ENCODE results near the gene OR52E2. TPM values are rescaled to one million over a fixed set of nuclear protein-coding genes. Genes with fewer than 3 reads are reported as not detected.

The OR52E2 gene
- total and polyA plus RNA-seq, 8 donors = not detected

DNA sequence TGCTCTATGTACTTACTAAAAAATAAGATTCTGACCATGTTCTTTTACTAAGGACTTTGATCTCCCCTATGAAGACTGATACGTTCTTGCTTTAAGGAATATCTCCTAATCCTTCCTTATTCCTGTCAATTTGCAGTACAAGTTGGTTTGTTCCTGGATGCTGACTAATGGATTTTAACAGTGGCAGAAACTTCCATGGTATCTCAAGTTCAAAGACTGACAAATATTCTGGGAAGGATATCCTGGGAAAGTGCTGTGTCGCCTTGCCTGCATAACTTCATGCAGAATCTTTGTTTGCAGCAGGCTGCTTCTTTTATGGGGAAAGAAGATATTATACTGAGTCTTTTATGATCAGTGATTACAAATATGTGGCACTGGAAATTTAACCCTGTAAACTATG is 21.5 kb downstream of the OR52E2 start:
- TF ChIP-seq, protein P1, sequence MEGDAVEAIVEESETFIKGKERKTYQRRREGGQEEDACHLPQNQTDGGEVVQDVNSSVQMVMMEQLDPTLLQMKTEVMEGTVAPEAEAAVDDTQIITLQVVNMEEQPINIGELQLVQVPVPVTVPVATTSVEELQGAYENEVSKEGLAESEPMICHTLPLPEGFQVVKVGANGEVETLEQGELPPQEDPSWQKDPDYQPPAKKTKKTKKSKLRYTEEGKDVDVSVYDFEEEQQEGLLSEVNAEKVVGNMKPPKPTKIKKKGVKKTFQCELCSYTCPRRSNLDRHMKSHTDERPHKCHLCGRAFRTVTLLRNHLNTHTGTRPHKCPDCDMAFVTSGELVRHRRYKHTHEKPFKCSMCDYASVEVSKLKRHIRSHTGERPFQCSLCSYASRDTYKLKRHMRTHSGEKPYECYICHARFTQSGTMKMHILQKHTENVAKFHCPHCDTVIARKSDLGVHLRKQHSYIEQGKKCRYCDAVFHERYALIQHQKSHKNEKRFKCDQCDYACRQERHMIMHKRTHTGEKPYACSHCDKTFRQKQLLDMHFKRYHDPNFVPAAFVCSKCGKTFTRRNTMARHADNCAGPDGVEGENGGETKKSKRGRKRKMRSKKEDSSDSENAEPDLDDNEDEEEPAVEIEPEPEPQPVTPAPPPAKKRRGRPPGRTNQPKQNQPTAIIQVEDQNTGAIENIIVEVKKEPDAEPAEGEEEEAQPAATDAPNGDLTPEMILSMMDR (IDR thresholded peaks at IDR 0.05) = no peak
- DNase-seq (no peak), ATAC-seq (no peak)
- no peaks in the 10 kb centered on the region for H3K27me3 ChIP-seq
- no peak overlapping the region for H3K27ac ChIP-seq
- no peak overlapping the region for H3K4me3 ChIP-seq
- intact Hi-C loops (cut with DNase I) = no loop called here
- H3K4me1 ChIP-seq = no peaks in the 10 kb centered on the region
- H3K9me3 ChIP-seq = no peaks in the 10 kb centered on the region
- no peaks in the 10 kb centered on the region for H3K36me3 ChIP-seq

GRCh38 chr11:5036669-5037068 is 22.8 kb downstream of the OR52E2 start:
- intact Hi-C loops (cut with DNase I) = no loop called here
- Histone ChIP-seq H3K27ac (no peak overlapping the region), H3K27me3 (no peaks in the 10 kb centered on the region), H3K4me1 (no peaks in the 10 kb centered on the region), H3K9me3 (no peaks in the 10 kb centered on the region), H3K4me3 (no peak overlapping the region), H3K36me3 (no peaks in the 10 kb centered on the region)
- ATAC-seq = no peak
- TF ChIP-seq, protein P1 (IDR thresholded peaks at IDR 0.05) = no peak
- no peak for DNase-seq

DNA sequence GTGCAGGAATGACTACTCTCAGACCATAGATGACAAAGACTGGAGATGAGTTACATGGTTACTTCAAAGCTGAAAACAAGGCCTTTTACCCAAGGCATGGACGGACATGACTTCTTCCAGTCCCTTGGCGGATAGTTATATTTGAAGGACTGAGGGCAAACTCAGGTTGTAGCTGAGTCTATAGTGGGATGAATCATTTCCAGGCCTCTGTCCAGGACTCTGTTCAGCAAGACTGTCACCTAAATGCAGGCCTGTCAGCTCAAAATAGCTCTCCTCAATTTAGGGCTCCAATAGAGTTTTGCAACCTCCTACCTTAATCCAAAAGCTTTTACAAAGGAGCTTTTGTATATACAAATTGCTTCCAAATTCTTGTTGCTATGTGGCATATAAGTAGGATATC is 37.4 kb downstream of the OR52E2 start:
- Histone ChIP-seq H3K36me3 (no peaks in the 10 kb centered on the region), H3K9me3 (peaks cover 0 to 34% of the 10 kb centered on the region in 2 donors), H3K4me1 (no peaks in the 10 kb centered on the region), H3K4me3 (no peak overlapping the region), H3K27ac (no peak overlapping the region), H3K27me3 (no peaks in the 10 kb centered on the region)
- DNase-seq = no peak
- no peak for ATAC-seq
- TF ChIP-seq, protein P1 (IDR thresholded peaks at IDR 0.05) = no peak
- intact Hi-C loops (cut with DNase I) = no loop called here

DNA sequence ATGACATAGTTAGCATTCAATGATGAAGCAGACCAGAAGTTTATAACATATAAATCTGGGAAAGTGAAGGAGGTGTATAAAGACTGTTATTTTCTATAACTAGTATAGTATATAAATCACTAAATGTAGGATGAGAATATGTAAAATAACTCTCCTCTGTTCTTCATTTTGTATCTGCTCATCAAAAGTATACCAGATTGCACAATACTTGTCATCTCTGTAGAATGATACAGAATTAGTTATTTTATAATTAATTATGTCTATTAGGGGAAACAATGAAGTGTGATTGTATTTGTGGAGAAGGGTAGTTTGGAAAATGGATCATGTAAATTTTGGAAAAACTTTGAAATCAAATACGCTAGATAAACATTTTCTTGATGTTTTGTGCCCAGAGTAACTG is 46.4 kb downstream of the OR52E2 start:
- intact Hi-C loops (cut with DNase I) = no loop called here
- no peak overlapping the region for H3K27ac ChIP-seq
- H3K4me3 ChIP-seq = no peak overlapping the region
- H3K4me1 ChIP-seq = no peaks in the 10 kb centered on the region
- DNase-seq (no peak), ATAC-seq (no peak)
- H3K27me3 ChIP-seq = no peaks in the 10 kb centered on the region
- no peaks in the 10 kb centered on the region for H3K9me3 ChIP-seq
- H3K36me3 ChIP-seq = no peaks in the 10 kb centered on the region
- TF ChIP-seq, protein P1 (IDR thresholded peaks at IDR 0.05) = no peak

DNA sequence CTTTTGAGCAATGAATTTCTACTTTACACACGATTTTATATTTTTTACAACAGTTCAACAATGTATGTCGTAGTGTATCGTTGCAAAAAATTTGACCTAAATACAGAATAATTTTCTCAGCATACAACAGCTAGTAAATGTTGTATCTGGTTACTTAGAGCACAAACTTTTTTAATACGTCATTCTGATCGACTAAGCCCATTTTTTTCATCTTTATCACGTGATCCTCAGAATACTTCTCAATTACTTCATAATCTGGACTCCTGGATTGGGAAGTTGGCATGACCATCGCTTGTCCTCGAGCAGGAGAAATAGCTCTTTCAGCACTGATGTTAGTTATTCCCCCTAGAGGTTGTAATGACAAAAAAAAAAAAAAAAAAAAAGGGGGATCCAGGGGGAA is 48.2 kb downstream of the OR52E2 start:
- no peak overlapping the region for H3K27ac ChIP-seq
- no peaks in the 10 kb centered on the region for H3K4me1 ChIP-seq
- H3K27me3 ChIP-seq = no peaks in the 10 kb centered on the region
- no peak overlapping the region for H3K4me3 ChIP-seq
- intact Hi-C loops (cut with DNase I) = no loop called here
- TF ChIP-seq, protein P1 (IDR thresholded peaks at IDR 0.05) = no peak
- H3K9me3 ChIP-seq = no peaks in the 10 kb centered on the region
- no peaks in the 10 kb centered on the region for H3K36me3 ChIP-seq
- no peak for ATAC-seq
- DNase-seq = no peak

Other genes starting within 250 kb of the OR52E2 start
- not detected for gene OR51F2, start 238.3 kb downstream of the OR52E2 start, total RNA-seq
- gene OR51F2, start 238.3 kb downstream of the OR52E2 start, polyA plus RNA-seq (ENCODE audit: insufficient read length in 6 of 6) = not detected
- gene OR51S1, start 210.4 kb downstream of the OR52E2 start, total RNA-seq = not detected
- gene OR51S1, start 210.4 kb downstream of the OR52E2 start, polyA plus RNA-seq (ENCODE audit: insufficient read length in 6 of 6) = not detected
- not detected for gene OR51T1, start 177.7 kb downstream of the OR52E2 start, total RNA-seq
- gene OR51T1, start 177.7 kb downstream of the OR52E2 start, polyA plus RNA-seq (ENCODE audit: insufficient read length in 6 of 6) = not detected
- gene OR51A7, start 155.8 kb downstream of the OR52E2 start, total RNA-seq = not detected
- gene OR51A7, start 155.8 kb downstream of the OR52E2 start, polyA plus RNA-seq (ENCODE audit: insufficient read length in 6 of 6) = not detected
- not detected for gene OR51G2, start 140.3 kb downstream of the OR52E2 start, total RNA-seq
- gene OR51G2, start 140.3 kb downstream of the OR52E2 start, polyA plus RNA-seq (ENCODE audit: insufficient read length in 6 of 6) = not detected
- not detected for gene OR51G1, start 135.3 kb downstream of the OR52E2 start, total RNA-seq
- not detected for gene OR51G1, start 135.3 kb downstream of the OR52E2 start, polyA plus RNA-seq (ENCODE audit: insufficient read length in 6 of 6)
- not detected for gene OR51A4, start 112.0 kb downstream of the OR52E2 start, total RNA-seq
- gene OR51A4, start 112.0 kb downstream of the OR52E2 start, polyA plus RNA-seq (ENCODE audit: insufficient read length in 6 of 6) = not detected
- not detected for gene OR51A2, start 103.9 kb downstream of the OR52E2 start, total RNA-seq
- not detected for gene OR51A2, start 103.9 kb downstream of the OR52E2 start, polyA plus RNA-seq (ENCODE audit: insufficient read length in 6 of 6)
- gene OR51L1, start 64.8 kb downstream of the OR52E2 start, total RNA-seq = not detected
- gene OR51L1, start 64.8 kb downstream of the OR52E2 start, polyA plus RNA-seq (ENCODE audit: insufficient read length in 6 of 6) = under 1 TPM in 5 of 6 donors, not detected in 1; 0.01 to 0.06 (median 0.03) TPM
- not detected for gene OR52J3, start 13.1 kb downstream of the OR52E2 start, total RNA-seq
- gene OR52J3, start 13.1 kb downstream of the OR52E2 start, polyA plus RNA-seq (ENCODE audit: insufficient read length in 6 of 6) = not detected
- not detected for gene OR52E1, start 9.9 kb upstream of the OR52E2 start, total RNA-seq
- gene OR52E1, start 9.9 kb upstream of the OR52E2 start, polyA plus RNA-seq (ENCODE audit: insufficient read length in 6 of 6) = not detected
- gene OR52A5, start 78.7 kb upstream of the OR52E2 start, total RNA-seq = not detected
- gene OR52A5, start 78.7 kb upstream of the OR52E2 start, polyA plus RNA-seq (ENCODE audit: insufficient read length in 6 of 6) = not detected
- gene OR52A1, start 95.1 kb upstream of the OR52E2 start, total RNA-seq = not detected
- under 1 TPM; 0.02 to 0.03 (median 0.03) TPM for gene OR52A1, start 95.1 kb upstream of the OR52E2 start, polyA plus RNA-seq (ENCODE audit: insufficient read length in 6 of 6)
- not detected for gene OR51V1, start 141.1 kb upstream of the OR52E2 start, total RNA-seq
- not detected for gene OR51V1, start 141.1 kb upstream of the OR52E2 start, polyA plus RNA-seq (ENCODE audit: insufficient read length in 6 of 6)
- gene HBB, start 167.4 kb upstream of the OR52E2 start, total RNA-seq = 100 to 1,000 TPM; 247 to 273 TPM
- 100 to 1,000 TPM; 137 to 967 (median 304) TPM for gene HBB, start 167.4 kb upstream of the OR52E2 start, polyA plus RNA-seq (ENCODE audit: insufficient read length in 6 of 6)
- gene HBD, start 174.9 kb upstream of the OR52E2 start, total RNA-seq = under 1 TPM in 1 of 2 donors, not detected in 1; 0.82 TPM
- gene HBD, start 174.9 kb upstream of the OR52E2 start, polyA plus RNA-seq (ENCODE audit: insufficient read length in 6 of 6) = 1 to 10 TPM in 3 of 6 donors, under 1 TPM in 3; 0.44 to 1.2 (median 0.96) TPM
- gene HBG1, start 190.2 kb upstream of the OR52E2 start, total RNA-seq = not detected
- 1,000 to 10,000 TPM in 3 of 6 donors, 10 to 100 TPM in 1, 1 to 10 TPM in 2; 3.5 to 2,797 (median 512) TPM for gene HBG1, start 190.2 kb upstream of the OR52E2 start, polyA plus RNA-seq (ENCODE audit: insufficient read length in 6 of 6)
- not detected for gene HBG2, start 195.2 kb upstream of the OR52E2 start, total RNA-seq
- gene HBG2, start 195.2 kb upstream of the OR52E2 start, polyA plus RNA-seq (ENCODE audit: insufficient read length in 6 of 6) = 1,000 to 10,000 TPM; 1,963 to 7,853 (median 3,552) TPM
- not detected for gene HBE1, start 210.3 kb upstream of the OR52E2 start, total RNA-seq
- 10 to 100 TPM in 3 of 6 donors, 1 to 10 TPM in 3; 4.2 to 41.6 (median 16.3) TPM for gene HBE1, start 210.3 kb upstream of the OR52E2 start, polyA plus RNA-seq (ENCODE audit: insufficient read length in 6 of 6)
- gene OR51B4, start 242.3 kb upstream of the OR52E2 start, total RNA-seq = not detected
- under 1 TPM in 5 of 6 donors, not detected in 1; 0.35 to 0.58 (median 0.53) TPM for gene OR51B4, start 242.3 kb upstream of the OR52E2 start, polyA plus RNA-seq (ENCODE audit: insufficient read length in 6 of 6)